C4-2B (cell line): Measurements from ENCODE around the gene TTC13.

Experiments used
- H3K27ac ChIP-seq: fragments of 450-650 bp; 2 replicates; pipeline ENCODE4 v1.5.1; 2017
- ZFX ChIP-seq: fragments of 450-650 bp; IDR thresholded peaks from 2 replicates; pipeline ENCODE4 v1.6.1; 2017
- TF ChIP-seq, protein P1 (sequence below): fragments of 450-650 bp; conservative IDR thresholded peaks from 2 replicates; pipeline ENCODE4 v1.5.1; 2017; ENCODE audit warnings: mild to moderate bottlenecking

Gene TTC13

DNA sequence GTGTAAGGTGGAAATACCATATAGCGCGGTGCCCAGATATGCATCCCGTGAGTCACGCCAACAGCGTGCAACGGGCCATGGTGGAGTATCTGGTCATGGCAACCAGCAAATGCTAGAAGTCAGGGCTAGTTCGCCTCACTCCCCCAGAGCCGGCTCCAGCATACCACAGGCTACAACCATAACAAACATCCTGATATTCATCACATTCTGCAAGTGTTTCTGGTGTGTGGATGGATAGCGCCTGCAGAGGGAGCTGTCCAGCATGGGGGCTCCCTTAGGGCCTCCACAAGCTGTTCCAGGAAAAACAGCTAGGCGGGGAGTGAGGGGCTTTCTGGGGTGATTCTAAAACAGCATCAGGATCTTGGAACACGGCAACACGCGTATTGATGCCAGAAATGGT, 117.2 kb downstream of the TTC13 start:
- no peak overlapping the region for H3K27ac ChIP-seq
- TF ChIP-seq ZFX = no peak
- TF ChIP-seq, protein P1, sequence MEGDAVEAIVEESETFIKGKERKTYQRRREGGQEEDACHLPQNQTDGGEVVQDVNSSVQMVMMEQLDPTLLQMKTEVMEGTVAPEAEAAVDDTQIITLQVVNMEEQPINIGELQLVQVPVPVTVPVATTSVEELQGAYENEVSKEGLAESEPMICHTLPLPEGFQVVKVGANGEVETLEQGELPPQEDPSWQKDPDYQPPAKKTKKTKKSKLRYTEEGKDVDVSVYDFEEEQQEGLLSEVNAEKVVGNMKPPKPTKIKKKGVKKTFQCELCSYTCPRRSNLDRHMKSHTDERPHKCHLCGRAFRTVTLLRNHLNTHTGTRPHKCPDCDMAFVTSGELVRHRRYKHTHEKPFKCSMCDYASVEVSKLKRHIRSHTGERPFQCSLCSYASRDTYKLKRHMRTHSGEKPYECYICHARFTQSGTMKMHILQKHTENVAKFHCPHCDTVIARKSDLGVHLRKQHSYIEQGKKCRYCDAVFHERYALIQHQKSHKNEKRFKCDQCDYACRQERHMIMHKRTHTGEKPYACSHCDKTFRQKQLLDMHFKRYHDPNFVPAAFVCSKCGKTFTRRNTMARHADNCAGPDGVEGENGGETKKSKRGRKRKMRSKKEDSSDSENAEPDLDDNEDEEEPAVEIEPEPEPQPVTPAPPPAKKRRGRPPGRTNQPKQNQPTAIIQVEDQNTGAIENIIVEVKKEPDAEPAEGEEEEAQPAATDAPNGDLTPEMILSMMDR = no peak

DNA sequence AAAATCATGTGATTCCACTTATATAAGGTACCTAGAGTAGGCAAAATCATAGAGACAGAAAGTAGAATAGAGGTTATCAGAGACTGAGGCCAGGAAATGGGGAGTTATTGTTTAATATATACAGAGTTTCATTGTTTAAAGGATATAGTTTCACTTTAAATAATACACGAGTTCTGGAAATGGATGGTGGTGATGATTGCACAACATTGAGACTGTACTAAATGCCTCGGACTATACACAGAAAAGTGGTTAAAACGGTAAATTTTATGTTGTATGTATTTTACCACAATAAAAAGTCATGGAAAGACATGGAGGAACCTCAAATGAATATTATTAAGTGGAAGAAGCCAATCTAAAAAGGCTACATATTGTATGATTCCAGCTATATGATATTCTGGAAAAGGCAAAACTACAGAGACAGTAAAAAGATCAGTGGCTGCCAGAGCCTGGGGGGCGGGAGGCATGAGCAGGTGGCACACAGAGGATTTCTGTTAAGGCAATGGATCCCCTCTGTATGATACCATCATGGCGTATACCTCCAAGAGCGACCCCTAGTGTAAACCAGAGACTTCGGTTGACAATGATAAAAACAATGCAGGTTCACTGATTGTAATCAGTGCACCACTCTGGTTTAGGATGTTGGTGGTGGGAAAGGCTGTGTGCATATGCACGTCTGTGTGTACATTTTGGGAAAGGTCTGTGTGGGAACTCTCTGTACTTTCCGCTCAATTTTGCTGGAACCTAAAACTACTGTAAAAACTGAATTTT, 117.9 kb downstream of the TTC13 start:
- TF ChIP-seq, protein P1 = no peak
- TF ChIP-seq ZFX = no peak
- no peak overlapping the region for H3K27ac ChIP-seq

DNA sequence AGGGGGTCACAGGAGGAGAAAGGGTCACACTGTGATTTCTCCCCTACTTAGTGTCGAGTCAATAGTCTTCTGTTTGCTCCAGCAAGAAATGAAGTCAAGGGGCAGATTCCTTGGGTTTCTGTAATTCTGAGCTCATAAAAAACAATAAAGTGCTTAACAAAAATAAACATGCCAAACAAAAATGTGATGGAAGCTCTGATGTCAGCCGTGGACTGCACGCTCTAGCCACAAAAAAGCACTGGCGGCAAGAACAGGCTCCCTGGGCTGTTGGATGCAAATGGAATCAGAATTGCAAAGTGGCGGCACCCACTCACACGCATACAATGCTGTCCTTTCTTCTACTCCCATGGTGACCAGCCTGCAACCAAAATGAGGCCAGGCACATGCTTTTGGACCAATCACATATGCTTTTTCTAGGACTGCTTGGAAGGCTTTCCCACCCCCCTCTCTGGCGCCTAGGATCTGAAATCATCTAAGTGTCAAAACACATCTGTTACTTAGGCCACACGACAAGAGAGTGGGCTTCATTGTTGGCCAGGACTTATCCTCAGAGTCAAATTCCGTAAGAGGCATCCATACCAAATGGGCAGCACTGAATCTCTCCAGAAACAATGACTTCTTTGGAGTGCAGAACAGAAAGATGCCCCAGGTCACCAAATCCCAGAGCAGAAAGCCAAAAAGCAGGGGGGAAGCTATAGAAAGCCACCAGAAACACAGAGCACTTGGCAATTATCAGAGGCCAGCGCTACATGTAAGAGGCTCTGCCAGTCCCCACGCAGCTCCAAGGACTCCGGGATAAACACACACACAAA, 119.5 kb downstream of the TTC13 start:
- TF ChIP-seq ZFX = no peak
- TF ChIP-seq, protein P1 = no peak
- H3K27ac ChIP-seq = no peak overlapping the region

DNA sequence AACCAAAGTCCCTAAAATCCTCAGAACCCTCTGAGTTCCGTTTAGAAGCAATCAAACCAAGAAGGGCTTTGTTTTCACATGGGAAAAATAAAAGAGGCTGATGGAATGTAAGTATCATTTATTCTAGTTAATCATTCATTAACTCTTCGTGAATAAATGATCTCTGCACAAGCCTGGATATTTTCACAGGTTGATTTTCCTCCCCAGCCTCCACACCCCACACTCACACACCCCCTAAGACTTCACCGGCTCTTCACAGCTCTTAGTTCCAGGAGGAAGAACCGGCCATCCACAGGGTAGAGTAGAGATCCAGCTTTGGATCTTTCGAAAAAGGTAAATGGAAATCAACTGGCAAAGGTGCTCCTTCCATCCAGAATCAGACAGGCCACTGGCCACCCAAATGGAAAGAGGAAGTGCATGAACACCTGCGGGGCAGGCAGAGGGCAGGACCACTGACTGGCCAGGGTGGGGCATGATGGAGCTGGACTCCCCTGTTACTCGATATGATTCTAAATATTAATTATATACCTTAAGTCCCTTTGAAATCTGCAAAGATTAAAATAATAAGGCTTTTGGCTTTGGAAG, 120.3 kb downstream of the TTC13 start:
- TF ChIP-seq, protein P1 = no peak
- no peak for TF ChIP-seq ZFX
- no peak overlapping the region for H3K27ac ChIP-seq

DNA sequence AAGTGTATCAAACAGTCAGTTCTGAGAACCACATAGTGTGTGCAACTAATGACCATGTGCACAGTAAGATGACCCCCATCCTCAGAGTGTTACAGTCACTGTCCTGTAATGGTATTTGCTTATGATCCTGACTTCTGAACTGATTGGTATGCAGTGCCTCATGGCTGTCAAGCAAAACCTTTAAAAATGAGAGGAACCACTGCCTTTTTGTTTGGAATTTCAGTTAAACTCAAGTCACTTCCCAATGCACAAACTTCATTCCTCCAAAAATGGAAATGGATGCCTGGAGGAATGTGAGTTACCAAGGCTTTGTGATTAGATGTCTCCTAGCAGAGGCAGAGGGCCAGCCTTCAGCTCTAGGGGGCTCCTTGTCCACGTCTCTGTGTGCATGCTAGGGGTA, 120.8 kb downstream of the TTC13 start:
- TF ChIP-seq ZFX = no peak
- TF ChIP-seq, protein P1 = no peak
- H3K27ac ChIP-seq = no peak overlapping the region

DNA sequence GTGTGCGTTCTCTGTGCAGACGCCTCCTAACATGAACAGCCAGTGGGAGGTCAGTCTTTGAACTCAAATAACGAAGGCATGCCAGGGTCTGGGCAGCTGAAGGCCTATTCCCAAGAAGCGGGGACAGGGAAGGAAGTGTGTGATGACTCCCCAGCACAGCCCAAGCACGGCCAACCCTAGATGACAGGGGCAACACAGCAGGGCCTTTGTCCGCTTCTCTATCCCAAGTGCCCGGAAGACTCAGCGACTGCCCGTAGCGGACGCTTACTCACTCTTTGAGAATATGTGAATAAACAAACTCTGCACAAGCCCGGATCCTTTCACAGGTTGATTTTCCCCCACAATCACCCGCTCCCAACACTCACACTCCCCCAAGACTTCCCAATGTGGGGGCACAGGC, 121.6 kb downstream of the TTC13 start:
- H3K27ac ChIP-seq = no peak overlapping the region
- TF ChIP-seq ZFX = no peak
- TF ChIP-seq, protein P1 = no peak
